LNCaP clone FGC (cell line): ENCODE measurements around the gene OR51E1.
A peak's percentile ranks its signal among the peaks of the same experiment; 100 is the strongest.

ENCODE experiments used
- DNase-seq: peaks from one replicate; pipeline ENCODE4 v3.0.0-alpha.2; 2011; ENCODE audit warnings: low read depth
- H3K4me3 ChIP-seq: 2 replicates; pipeline ENCODE4 v1.5.1; 2011; ENCODE audit warnings: mild to moderate bottlenecking, low read depth, low read length, control low read depth
- CTCF ChIP-seq: IDR thresholded peaks from 2 replicates; pipeline ENCODE4 v1.5.1; 2012; ENCODE audit warnings: mild to moderate bottlenecking; ENCODE audit not compliant: control insufficient read depth, insufficient read depth; ENCODE audit errors: extremely low read depth

Gene OR51E1

GRCh38 chr11:4637662-4638047 lies 6.1 kb upstream of the OR51E1 start:
- TF ChIP-seq CTCF, result no peak
- no peak for DNase-seq

GRCh38 chr11:4639931-4640330 lies 3.9 kb upstream of the OR51E1 start:
- H3K4me3 ChIP-seq, result no peak overlapping the region
- no peak for TF ChIP-seq CTCF
- no peak for DNase-seq

More at GRCh38 chr11:4637662-4638047, 6.1 kb upstream of the OR51E1 start:
- no peak overlapping the region for H3K4me3 ChIP-seq

- no peak for DNase-seq
- H3K4me3 ChIP-seq, result no peak overlapping the region
- no peak for TF ChIP-seq CTCF
Measured at GRCh38 chr11:4641501-4641900, 2.3 kb upstream of the OR51E1 start.

GRCh38 chr11:4642043-4642442 lies 1.7 kb upstream of the OR51E1 start:
- no peak overlapping the region for H3K4me3 ChIP-seq
- no peak for TF ChIP-seq CTCF
- DNase-seq, result no peak

GRCh38 chr11:4643076-4643475 lies 706 bp upstream of the OR51E1 start:
- DNase-seq, result no peak
- no peak for TF ChIP-seq CTCF
- no peak overlapping the region for H3K4me3 ChIP-seq

- no peak for TF ChIP-seq CTCF
- H3K4me3 ChIP-seq, result peak overlapping the region; percentile 33
- DNase-seq, result no peak
Measured at GRCh38 chr11:4644233-4644632, 451 bp downstream of the OR51E1 start.

- H3K4me3 ChIP-seq, result no peak overlapping the region
- no peak for DNase-seq
- TF ChIP-seq CTCF, result no peak
Measured at GRCh38 chr11:4645974-4646373, 2.2 kb downstream of the OR51E1 start.
